Measurements from ENCODE around the gene CCDC66.
"Not testable (repeated sequence)": the region's sequence is repeated elsewhere in the genome, so short reads cannot be mapped to it uniquely, and the experiment has no call there.

CCDC66 gene

DNA sequence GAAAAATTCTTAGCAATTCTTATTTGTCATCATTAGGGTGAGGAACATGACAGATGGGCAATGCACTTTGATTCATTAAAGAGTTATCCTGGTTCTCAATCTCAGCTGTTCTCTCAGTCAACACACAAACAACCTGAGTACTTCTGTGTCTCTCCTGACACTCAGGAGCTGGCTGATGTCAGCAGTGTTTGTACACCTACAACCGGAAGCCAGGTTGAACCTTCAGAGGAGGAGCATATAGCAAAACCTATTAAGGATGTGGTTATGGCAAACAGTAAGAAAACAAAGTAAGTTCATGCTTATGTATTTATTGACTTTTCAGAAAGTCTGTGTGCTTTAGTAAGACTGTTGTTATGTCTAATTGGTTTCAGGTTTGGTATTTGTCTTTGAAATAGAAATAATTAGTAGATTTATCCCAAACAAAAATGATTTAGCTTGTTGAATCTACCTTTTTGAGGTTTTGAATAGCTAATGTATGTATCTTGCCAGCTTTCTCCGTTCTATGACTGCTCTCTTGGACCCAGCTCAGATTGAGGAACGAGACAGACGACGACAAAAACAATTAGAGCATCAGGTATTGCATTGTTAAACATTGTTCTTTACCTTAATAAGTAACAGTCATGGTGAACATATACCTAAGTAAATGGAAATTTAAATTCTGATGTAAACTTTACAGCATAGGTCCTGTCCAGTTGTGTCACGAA lies 36.6 kb downstream of the CCDC66 start:
- Histone ChIP-seq H3K18ac (ENCODE audit: low read length) (no peak overlapping the region), H2AK5ac (ENCODE audit: low read depth, low read length) (no peak overlapping the region), H3K4me2 (ENCODE audit: insufficient read depth, low read length, poor library complexity, severe bottlenecking) (no peak overlapping the region), H2AFZ (ENCODE audit: low read length) (no peak overlapping the region), H3K4ac (ENCODE audit: low read length) (no peak overlapping the region), H2BK15ac (ENCODE audit: low read length) (no peak overlapping the region), H3K4me3 (ENCODE audit: low read length in 2 of 2) (no peak overlapping the region), H3K27me3 (ENCODE audit: control insufficient read depth in 3 of 3, insufficient read depth in 3 of 3, low read depth in 1 of 3, low read length in 3 of 3) (no peaks in the 10 kb centered on the region), H3K9me3 (replicated peaks in 1 of 2; ENCODE audit: control insufficient read depth in 2 of 2, insufficient read depth in 1 of 2, low read depth in 1 of 2, low read length in 2 of 2) (peaks cover 0 to 5% of the 10 kb centered on the region in 2 donors), H3K9ac (ENCODE audit: low read depth, low read length, poor library complexity) (no peak overlapping the region), H3K14ac (ENCODE audit: low read length) (no peak overlapping the region), H3K36me3 (replicated peaks in 1 of 2; ENCODE audit: control insufficient read depth in 2 of 2, insufficient read depth in 2 of 2, low read length in 2 of 2) (peaks cover 4 to 55% of the 10 kb centered on the region in 2 donors), H3K79me1 (ENCODE audit: low read depth, low read length) (no peaks in the 10 kb centered on the region), H2BK120ac (ENCODE audit: low read depth, low read length) (no peak overlapping the region), H4K8ac (ENCODE audit: low read depth, low read length) (no peak overlapping the region), H4K91ac (ENCODE audit: low read depth, low read length, poor library complexity) (no peak overlapping the region), H3K27ac (replicated peaks; ENCODE audit: low read length) (no peak overlapping the region), H2BK12ac (ENCODE audit: low read length) (no peak overlapping the region), H3K4me1 (ENCODE audit: control insufficient read depth in 2 of 2, insufficient read depth in 1 of 2, low read depth in 1 of 2, low read length in 2 of 2) (peaks cover 0 to 2% of the 10 kb centered on the region in 2 donors), H2BK5ac (ENCODE audit: low read length) (no peak overlapping the region), H3K23ac (ENCODE audit: low read depth, low read length, poor library complexity) (no peak overlapping the region)
- no CpG with 5 or more reads among the region's 6 CpGs for WGBS, 2 donors (ENCODE audit: extremely low coverage in 2 of 2, insufficient read length in 2 of 2, insufficient replicate concordance in 1 of 2)
- no peak for DNase-seq (ENCODE audit: low spot score)

DNA sequence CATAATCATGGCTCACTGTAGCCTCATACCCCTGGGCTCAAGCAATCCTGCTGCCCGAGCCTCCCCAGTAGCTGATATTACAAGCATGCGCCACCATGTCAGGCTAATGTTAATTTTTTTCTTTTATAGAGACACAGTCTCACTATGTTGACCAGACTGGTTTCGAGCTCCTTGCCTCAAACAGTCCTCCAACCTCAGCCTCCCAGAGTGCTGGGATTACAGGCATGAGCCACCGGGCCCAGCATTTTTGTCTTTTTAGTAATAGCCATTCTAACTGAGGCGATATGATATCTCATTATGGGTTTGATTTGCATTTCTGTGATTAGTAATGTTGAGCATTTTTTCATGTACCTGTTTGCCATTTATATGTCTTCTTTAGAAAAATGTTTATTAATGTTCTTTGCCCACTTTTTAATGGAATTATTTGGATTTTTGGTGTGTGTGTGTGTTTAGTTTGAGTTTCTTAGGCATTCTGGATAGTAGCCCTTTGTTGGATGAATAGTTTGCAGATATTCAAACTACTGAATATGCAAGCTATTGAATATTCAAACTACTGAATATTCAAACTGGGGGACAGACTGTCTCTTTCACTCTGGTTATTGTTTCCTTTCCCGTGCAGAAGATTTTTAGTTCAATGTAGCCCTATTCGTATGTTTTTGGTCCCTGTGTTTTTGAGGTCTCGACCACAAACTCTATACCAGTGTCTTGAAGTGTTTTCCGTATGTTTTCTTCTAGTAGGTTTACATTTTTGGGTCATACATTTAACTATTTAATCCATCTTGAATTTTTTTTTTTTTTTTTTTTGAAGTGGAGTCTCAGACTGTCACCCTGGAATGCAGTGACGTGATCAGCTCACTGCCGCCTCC lies 39.2 kb downstream of the CCDC66 start:
- Histone ChIP-seq H3K14ac (ENCODE audit: low read length) (no peak overlapping the region), H4K8ac (ENCODE audit: low read depth, low read length) (no peak overlapping the region), H3K4me3 (ENCODE audit: low read length in 2 of 2) (no peak overlapping the region), H3K23ac (ENCODE audit: low read depth, low read length, poor library complexity) (no peak overlapping the region), H2AFZ (ENCODE audit: low read length) (no peak overlapping the region), H4K91ac (ENCODE audit: low read depth, low read length, poor library complexity) (no peak overlapping the region), H3K9ac (ENCODE audit: low read depth, low read length, poor library complexity) (no peak overlapping the region), H3K9me3 (replicated peaks in 1 of 2; ENCODE audit: control insufficient read depth in 2 of 2, insufficient read depth in 1 of 2, low read depth in 1 of 2, low read length in 2 of 2) (peaks cover 0 to 15% of the 10 kb centered on the region in 2 donors), H3K4ac (ENCODE audit: low read length) (no peak overlapping the region), H3K79me1 (ENCODE audit: low read depth, low read length) (no peaks in the 10 kb centered on the region), H3K4me2 (ENCODE audit: insufficient read depth, low read length, poor library complexity, severe bottlenecking) (no peak overlapping the region), H2BK5ac (ENCODE audit: low read length) (no peak overlapping the region), H3K27ac (replicated peaks; ENCODE audit: low read length) (no peak overlapping the region), H3K18ac (ENCODE audit: low read length) (no peak overlapping the region), H3K4me1 (ENCODE audit: control insufficient read depth in 2 of 2, insufficient read depth in 1 of 2, low read depth in 1 of 2, low read length in 2 of 2) (no peaks in the 10 kb centered on the region), H3K27me3 (ENCODE audit: control insufficient read depth in 3 of 3, insufficient read depth in 3 of 3, low read depth in 1 of 3, low read length in 3 of 3) (no peaks in the 10 kb centered on the region), H3K36me3 (replicated peaks in 1 of 2; ENCODE audit: control insufficient read depth in 2 of 2, insufficient read depth in 2 of 2, low read length in 2 of 2) (peaks cover 4 to 63% of the 10 kb centered on the region in 2 donors), H2BK15ac (ENCODE audit: low read length) (no peak overlapping the region), H2AK5ac (ENCODE audit: low read depth, low read length) (no peak overlapping the region), H2BK120ac (ENCODE audit: low read depth, low read length) (no peak overlapping the region), H2BK12ac (ENCODE audit: low read length) (no peak overlapping the region)
- no peak for DNase-seq (ENCODE audit: low spot score)
- WGBS, 2 donors (ENCODE audit: extremely low coverage in 2 of 2, insufficient read length in 2 of 2, insufficient replicate concordance in 1 of 2), result no CpG with 5 or more reads among the region's 11 CpGs

DNA sequence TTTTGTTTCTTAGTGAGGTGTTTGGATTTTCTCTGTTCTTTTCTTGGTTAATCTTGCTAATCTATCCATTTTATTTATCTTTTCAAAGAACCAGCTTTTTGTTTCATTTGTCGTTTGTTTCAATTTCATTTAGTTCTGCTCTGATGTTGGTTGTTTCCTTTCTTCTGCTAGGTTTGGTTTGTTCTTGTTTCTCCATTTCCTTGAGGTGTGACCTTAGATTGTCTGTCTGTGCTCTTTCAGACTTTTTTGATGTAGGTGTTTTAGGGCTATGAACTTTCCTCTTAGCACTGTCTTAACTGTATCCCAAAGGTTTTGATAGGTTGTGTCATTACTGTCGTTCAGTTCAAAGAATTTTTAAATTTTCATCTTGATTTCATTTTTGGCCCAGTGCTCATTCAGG lies 51.5 kb downstream of the CCDC66 start:
- H2BK15ac ChIP-seq (ENCODE audit: low read length); H3K79me1 ChIP-seq (ENCODE audit: low read depth, low read length); H2BK5ac ChIP-seq (ENCODE audit: low read length); H3K4me1 ChIP-seq (ENCODE audit: control insufficient read depth in 2 of 2, insufficient read depth in 1 of 2, low read depth in 1 of 2, low read length in 2 of 2); H3K14ac ChIP-seq (ENCODE audit: low read length); H3K4me2 ChIP-seq (ENCODE audit: insufficient read depth, low read length, poor library complexity, severe bottlenecking); H3K9ac ChIP-seq (ENCODE audit: low read depth, low read length, poor library complexity); H2AK5ac ChIP-seq (ENCODE audit: low read depth, low read length); H3K27me3 ChIP-seq (ENCODE audit: control insufficient read depth in 3 of 3, insufficient read depth in 3 of 3, low read depth in 1 of 3, low read length in 3 of 3); H2AFZ ChIP-seq (ENCODE audit: low read length); H3K23ac ChIP-seq (ENCODE audit: low read depth, low read length, poor library complexity); H2BK12ac ChIP-seq (ENCODE audit: low read length); H3K18ac ChIP-seq (ENCODE audit: low read length); H3K4me3 ChIP-seq (ENCODE audit: low read length in 2 of 2); H2BK120ac ChIP-seq (ENCODE audit: low read depth, low read length); H3K27ac ChIP-seq (replicated peaks; ENCODE audit: low read length); DNase-seq (ENCODE audit: low spot score); H4K8ac ChIP-seq (ENCODE audit: low read depth, low read length); H3K4ac ChIP-seq (ENCODE audit: low read length); H4K91ac ChIP-seq (ENCODE audit: low read depth, low read length, poor library complexity): not testable (repeated sequence)
- WGBS, 2 donors (ENCODE audit: extremely low coverage in 2 of 2, insufficient read length in 2 of 2, insufficient replicate concordance in 1 of 2), result no CpG with 5 or more reads among the region's 2 CpGs
- Histone ChIP-seq H3K9me3 (replicated peaks in 1 of 2; ENCODE audit: control insufficient read depth in 2 of 2, insufficient read depth in 1 of 2, low read depth in 1 of 2, low read length in 2 of 2) (peaks cover 0 to 20% of the 10 kb centered on the region in 2 donors), H3K36me3 (replicated peaks in 1 of 2; ENCODE audit: control insufficient read depth in 2 of 2, insufficient read depth in 2 of 2, low read length in 2 of 2) (peaks cover 9 to 64% of the 10 kb centered on the region in 2 donors)

DNA sequence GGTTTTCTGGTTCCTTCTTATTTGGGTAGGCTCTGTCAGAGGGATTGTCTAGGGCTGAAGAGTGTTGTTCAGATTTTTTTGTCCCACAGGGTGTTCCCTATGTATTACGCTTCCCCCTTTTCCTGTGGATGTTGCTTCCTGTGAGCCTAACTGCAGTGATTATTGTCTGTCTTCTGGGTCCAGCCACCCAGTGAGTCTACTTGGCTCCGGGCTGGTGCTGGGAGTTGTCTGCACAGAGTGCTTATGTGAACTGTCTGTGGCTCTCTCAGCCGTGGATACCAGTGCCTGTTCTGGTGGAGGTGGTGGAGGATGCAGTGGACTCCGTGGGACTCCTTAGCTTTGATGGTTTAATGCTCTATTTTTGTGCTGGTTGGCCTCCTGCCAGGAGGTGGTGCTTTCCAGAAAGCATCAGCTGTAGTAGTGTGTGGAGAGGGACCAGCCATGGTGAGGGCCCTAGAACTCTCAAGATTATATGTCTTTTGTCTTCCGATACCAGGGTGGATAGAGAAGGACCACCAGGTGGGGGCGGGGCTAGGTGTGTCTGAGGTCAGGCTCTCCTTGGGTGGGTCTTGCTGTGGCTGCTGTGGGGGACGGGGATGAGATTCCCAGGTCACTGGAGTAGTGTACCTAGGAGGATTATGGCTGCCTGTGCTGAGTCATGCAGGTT lies 53.8 kb downstream of the CCDC66 start:
- no peak overlapping the region for H2AFZ ChIP-seq (ENCODE audit: low read length)
- no peak overlapping the region for H3K4ac ChIP-seq (ENCODE audit: low read length)
- no peak overlapping the region for H4K91ac ChIP-seq (ENCODE audit: low read depth, low read length, poor library complexity)
- no peaks in the 10 kb centered on the region for H3K79me1 ChIP-seq (ENCODE audit: low read depth, low read length)
- H3K9ac ChIP-seq (ENCODE audit: low read depth, low read length, poor library complexity), result no peak overlapping the region
- H3K27ac ChIP-seq (replicated peaks; ENCODE audit: low read length), result no peak overlapping the region
- H3K27me3 ChIP-seq (ENCODE audit: control insufficient read depth in 3 of 3, insufficient read depth in 3 of 3, low read depth in 1 of 3, low read length in 3 of 3), result no peaks in the 10 kb centered on the region
- peaks cover 10 to 74% of the 10 kb centered on the region in 2 donors for H3K36me3 ChIP-seq (replicated peaks in 1 of 2; ENCODE audit: control insufficient read depth in 2 of 2, insufficient read depth in 2 of 2, low read length in 2 of 2)
- H3K4me2 ChIP-seq (ENCODE audit: insufficient read depth, low read length, poor library complexity, severe bottlenecking), result no peak overlapping the region
- H2BK120ac ChIP-seq (ENCODE audit: low read depth, low read length), result no peak overlapping the region
- no peak for DNase-seq (ENCODE audit: low spot score)
- H3K18ac ChIP-seq (ENCODE audit: low read length), result no peak overlapping the region
- H4K8ac ChIP-seq (ENCODE audit: low read depth, low read length), result no peak overlapping the region
- H3K23ac ChIP-seq (ENCODE audit: low read depth, low read length, poor library complexity), result no peak overlapping the region
- no peak overlapping the region for H2BK15ac ChIP-seq (ENCODE audit: low read length)
- H2AK5ac ChIP-seq (ENCODE audit: low read depth, low read length), result no peak overlapping the region
- H3K4me3 ChIP-seq (ENCODE audit: low read length in 2 of 2), result no peak overlapping the region
- H3K14ac ChIP-seq (ENCODE audit: low read length), result no peak overlapping the region
- WGBS, 2 donors (ENCODE audit: extremely low coverage in 2 of 2, insufficient read length in 2 of 2, insufficient replicate concordance in 1 of 2), result no CpG with 5 or more reads among the region's 7 CpGs
- peaks cover 0 to 19% of the 10 kb centered on the region in 2 donors for H3K9me3 ChIP-seq (replicated peaks in 1 of 2; ENCODE audit: control insufficient read depth in 2 of 2, insufficient read depth in 1 of 2, low read depth in 1 of 2, low read length in 2 of 2)
- no peak overlapping the region for H2BK5ac ChIP-seq (ENCODE audit: low read length)
- no peak overlapping the region for H2BK12ac ChIP-seq (ENCODE audit: low read length)
- H3K4me1 ChIP-seq (ENCODE audit: control insufficient read depth in 2 of 2, insufficient read depth in 1 of 2, low read depth in 1 of 2, low read length in 2 of 2), result peaks cover 0 to 2% of the 10 kb centered on the region in 2 donors

Measured in neuronal stem cell (in vitro differentiated cells).